Breast epithelium (tissue), 3 donors: ENCODE data around the gene PLCH1.

Experiments used
- POLR2A ChIP-seq: fragments of 450-650 bp; IDR thresholded peaks from one replicate; pipeline ENCODE4 v1.6.1; 2016; ENCODE audit warnings: antibody characterized with exemption, mild to moderate bottlenecking, moderate library complexity
- TF ChIP-seq, protein P1 (sequence below), 3 donors: fragments of 450-650 bp; IDR thresholded peaks; one replicate each; pipeline ENCODE4 v1.5.1; 2016 to 2017; ENCODE audit warnings: antibody characterized with exemption in 3 of 3, mild to moderate bottlenecking in 3 of 3, moderate library complexity in 3 of 3

DNA sequence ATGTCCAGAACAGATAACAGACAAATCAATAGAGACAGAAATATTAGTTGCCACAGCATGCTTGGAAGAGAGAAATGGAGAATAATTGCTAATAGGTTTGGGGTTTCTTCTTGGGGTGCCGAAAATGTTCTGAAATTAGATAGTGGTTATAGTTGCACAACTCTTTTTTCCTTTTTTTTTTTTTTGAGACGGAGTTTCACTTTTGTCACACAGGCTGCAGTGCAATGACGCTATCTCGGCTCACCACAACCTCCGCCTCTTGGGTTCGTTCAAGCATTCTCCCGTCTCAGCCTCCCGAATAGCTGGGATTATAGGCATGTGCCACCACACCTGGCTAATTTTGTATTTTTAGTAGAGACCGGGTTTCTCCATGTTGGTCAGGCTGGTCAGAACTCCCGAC is 163.3 kb downstream of the PLCH1 start:
- TF ChIP-seq, protein P1, sequence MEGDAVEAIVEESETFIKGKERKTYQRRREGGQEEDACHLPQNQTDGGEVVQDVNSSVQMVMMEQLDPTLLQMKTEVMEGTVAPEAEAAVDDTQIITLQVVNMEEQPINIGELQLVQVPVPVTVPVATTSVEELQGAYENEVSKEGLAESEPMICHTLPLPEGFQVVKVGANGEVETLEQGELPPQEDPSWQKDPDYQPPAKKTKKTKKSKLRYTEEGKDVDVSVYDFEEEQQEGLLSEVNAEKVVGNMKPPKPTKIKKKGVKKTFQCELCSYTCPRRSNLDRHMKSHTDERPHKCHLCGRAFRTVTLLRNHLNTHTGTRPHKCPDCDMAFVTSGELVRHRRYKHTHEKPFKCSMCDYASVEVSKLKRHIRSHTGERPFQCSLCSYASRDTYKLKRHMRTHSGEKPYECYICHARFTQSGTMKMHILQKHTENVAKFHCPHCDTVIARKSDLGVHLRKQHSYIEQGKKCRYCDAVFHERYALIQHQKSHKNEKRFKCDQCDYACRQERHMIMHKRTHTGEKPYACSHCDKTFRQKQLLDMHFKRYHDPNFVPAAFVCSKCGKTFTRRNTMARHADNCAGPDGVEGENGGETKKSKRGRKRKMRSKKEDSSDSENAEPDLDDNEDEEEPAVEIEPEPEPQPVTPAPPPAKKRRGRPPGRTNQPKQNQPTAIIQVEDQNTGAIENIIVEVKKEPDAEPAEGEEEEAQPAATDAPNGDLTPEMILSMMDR (IDR thresholded peaks at IDR 0.05): no peak
- TF ChIP-seq POLR2A: no peak
